CD4-positive, alpha-beta T cell treated with Interleukin-4 for 4 hours (primary cell): ENCODE results near the gene FOXG1.

Experiments used
- DNase-seq: peaks from one replicate; pipeline ENCODE4 v3.0.0-alpha.2; 2020

The FOXG1 gene

DNA sequence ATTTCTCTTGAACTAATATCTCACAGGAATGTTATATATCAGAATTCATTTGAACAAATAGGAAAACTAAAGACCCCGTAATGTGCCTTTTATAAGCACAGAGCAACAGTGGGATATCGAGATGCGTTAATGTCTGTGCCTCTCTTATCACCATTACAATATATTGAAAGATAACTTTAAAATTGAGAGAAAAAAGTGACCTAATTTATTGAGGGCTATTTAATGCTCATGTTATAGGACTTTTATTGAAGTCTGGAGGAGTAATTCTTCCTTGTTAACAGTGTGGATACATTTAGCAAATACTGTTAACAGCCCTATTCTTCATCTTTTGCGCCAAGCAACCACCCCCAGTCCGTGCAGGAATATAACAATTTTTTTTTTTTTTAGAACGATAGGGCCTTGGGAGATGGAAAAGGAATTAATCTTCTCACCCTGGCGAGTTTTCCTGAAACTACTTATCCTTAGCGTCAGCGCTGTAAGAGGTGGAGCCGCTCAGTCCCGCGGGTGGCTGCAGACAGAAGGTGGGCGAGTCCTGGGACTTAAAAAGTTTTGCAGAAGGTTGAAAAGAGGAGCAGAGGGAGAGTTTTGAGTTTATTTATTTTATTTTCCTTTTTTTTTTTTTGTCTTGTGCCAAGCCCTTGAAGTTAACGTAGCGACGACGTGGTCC lies 11.0 kb downstream of the FOXG1 start:
- DNase-seq = no peak

DNA sequence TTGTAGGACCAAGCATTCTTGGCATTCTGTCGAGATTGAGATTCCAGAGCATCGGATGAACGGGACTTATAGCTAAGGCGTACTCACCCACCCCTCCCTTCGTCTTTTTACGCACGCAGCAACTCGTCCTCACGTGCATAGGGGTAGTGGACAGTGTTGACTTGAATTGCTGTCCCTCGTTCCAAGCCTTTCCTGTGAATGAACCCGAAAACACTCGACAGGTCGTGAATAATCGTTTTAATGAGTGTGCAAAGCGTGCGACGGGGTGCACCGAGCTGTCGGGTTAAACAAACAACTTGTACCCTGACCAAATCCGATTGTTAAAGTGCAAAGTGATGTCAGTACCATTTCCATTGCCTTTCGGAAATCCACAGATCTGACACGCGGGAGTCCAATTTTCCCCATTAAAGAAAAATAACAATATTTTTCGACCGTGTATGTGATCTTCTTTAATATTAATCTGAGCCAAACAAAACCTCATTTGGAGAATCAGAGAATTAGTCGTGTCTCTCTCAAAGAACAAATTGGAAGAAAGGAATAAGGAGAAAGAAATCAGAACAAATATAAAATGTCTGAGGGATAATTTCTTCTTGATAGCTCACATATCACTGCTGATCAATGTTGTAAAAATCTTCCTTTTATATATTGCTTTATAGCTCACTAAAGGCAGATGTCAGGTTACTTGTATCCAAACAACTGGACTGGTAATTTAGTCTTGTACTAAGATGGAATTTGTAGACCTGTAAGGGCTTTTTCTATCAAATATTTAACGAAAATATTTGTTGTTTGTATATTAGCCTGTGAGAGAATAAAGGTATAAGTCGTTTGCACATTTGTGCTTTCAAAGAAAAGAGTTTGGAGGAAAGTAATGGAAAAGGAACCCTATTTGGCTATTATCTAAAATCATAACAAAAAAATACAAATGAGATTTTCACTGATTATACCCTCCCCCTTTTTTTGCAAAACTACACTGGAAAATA lies 11.8 kb downstream of the FOXG1 start:
- DNase-seq = no peak

GRCh38 chr14:28779456-28779855 lies 12.9 kb downstream of the FOXG1 start:
- DNase-seq = no peak

DNA sequence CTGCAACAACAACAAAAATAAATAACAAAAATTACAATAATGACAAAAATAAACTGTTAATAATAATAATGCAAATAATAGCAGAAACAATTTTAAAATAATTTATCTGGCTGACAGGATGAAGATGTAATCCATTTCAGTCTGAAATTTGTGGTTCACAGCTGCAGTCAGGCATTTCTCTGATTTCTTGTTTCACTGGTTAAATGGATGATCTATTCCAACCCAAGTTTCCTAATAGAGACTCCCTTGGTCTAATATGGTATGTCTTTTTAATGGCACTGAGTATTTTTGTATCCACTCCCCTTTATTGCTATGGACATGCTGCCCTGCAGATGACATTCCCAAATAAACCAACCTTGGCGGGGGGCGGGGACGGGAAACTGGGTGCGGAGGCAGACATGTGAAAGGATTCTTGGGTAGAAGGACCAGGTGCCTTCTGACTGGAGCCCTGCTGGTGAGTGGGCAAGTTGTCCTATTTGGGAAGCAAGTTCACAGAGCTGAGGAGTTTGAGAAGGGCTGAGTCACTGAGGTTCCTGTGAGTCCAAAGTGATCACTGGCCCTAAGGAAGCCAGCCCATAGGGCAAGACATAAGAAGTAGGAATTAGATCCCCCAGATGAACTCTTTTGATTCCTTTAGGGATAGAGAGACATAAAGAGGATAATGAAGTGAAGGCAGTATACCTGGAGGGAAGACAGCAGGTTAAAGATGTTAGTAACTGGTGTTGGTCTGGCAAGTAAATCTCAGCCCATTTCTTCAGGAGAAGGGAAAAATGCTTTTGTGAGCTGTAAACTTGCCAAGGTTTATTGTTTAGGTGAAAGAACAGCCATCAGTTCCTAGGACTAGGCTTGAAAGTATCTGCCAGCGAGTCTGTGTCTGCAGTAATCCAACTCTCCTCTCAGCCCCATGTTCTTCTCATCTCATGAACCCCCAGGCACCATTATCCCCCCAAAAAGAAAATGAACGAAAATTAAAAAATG lies 14.5 kb downstream of the FOXG1 start:
- DNase-seq = no peak

- no peak for DNase-seq
Measured at GRCh38 chr14:28782301-28782700, 15.7 kb downstream of the FOXG1 start.

GRCh38 chr14:28783664-28784063 lies 17.1 kb downstream of the FOXG1 start:
- no peak for DNase-seq

- DNase-seq = no peak
Measured at GRCh38 chr14:28784096-28785048, 17.8 kb downstream of the FOXG1 start.

GRCh38 chr14:28785096-28785952 lies 18.7 kb downstream of the FOXG1 start:
- DNase-seq = no peak

- DNase-seq = no peak
Measured at GRCh38 chr14:28807518-28807917, 40.9 kb downstream of the FOXG1 start.

- no peak for DNase-seq
Measured at GRCh38 chr14:28813810-28814209, 47.2 kb downstream of the FOXG1 start.
